ENCODE measurements around the gene KLF3.

DNA sequence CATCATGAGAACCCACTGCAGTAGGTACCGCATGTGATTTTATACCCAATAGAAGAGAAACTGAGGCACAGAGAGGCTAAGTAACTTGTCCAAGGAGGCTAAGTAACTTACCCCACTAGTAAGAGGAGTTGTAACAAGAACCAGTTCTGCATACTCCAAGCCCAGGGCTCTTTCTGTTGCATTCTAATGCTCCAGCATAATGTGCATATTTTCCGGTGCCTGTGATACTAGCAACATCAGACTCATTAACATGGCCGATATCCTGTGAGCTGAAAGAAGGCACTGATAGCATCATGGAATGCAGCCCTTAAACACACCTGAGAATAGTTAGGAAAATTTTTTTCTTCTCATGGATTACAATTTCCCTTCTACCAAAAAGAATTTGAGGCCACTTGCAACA is 39.7 kb upstream of the KLF3 start:
- no peak for TF ChIP-seq EZH2phosphoT487 (IDR thresholded peaks at IDR 0.05; ENCODE audit: insufficient read depth, low read depth)
- TF ChIP-seq EZH2 (IDR thresholded peaks at IDR 0.05; ENCODE audit: insufficient read depth, poor library complexity, severe bottlenecking): no peak
